GM18517 (cell line): Measurements from ENCODE around the gene TFCP2L1.
"Not testable (repeated sequence)": the region's sequence is repeated elsewhere in the genome, so short reads cannot be mapped to it uniquely, and the experiment has no call there.

ENCODE experiments used
- ATAC-seq: cut with Tn5 transposase; IDR thresholded peaks from one replicate; pipeline ENCODE4 v1.9.1; 2021; ENCODE audit warnings: mild to moderate bottlenecking, moderate library complexity; ENCODE audit not compliant: unreplicated experiment

Gene TFCP2L1

DNA sequence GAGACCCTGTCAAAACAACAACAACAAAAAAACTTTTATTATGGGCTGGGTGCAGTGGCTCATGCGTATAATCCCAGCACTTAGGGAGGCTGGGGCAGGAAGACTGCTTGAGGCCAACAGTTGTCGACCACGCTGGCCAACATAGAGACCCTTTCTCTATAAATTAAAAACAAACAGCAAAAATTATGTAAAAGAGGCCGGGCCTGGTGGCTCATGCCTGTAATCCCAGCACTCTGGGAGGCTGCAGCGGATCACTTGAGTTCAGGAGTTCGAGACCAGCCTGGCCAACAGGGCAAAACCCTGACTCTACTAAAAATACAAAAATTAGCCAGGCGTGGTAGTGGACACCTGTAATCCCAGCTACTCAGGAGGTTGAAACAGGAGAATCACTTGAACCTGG, 15.6 kb downstream of the TFCP2L1 start:
- not testable (repeated sequence) for ATAC-seq

GRCh38 chr2:121266543-121267106, 18.4 kb downstream of the TFCP2L1 start:
- no peak for ATAC-seq

DNA sequence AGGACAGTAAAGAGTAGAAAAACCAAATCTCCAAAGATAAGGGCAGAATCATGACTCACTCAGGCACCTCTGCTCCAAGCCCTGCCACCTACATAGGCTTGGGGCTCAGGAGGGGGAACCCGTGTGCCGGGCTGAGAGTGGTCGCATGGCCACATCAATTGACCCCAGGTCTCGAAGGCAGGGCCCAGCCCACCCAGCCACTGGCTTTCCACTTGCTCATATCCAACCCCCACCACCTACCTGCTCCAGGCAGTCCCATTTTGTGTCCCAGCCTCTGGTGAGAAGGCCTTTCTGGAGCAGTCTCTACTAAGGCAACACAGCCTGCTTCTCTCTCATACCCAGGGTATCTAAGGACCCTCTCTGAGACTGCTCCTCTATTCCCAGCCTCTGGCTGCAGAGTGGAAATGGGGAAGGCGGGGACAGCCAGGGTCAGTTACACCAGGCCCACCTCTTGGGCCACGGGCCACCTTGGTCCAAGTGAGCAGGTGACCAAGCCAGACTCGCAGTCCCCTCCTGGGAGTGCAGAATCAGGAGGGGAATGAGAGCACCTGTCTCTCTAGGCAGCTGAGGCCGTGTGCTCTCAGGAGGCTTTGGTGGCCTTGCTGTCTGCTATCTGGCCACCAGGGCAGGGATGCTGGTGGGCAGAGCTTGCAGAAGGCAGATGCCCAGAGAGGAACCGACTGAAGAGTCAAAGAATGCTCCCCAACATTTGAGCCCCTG, 20.8 kb downstream of the TFCP2L1 start:
- ATAC-seq = no peak

DNA sequence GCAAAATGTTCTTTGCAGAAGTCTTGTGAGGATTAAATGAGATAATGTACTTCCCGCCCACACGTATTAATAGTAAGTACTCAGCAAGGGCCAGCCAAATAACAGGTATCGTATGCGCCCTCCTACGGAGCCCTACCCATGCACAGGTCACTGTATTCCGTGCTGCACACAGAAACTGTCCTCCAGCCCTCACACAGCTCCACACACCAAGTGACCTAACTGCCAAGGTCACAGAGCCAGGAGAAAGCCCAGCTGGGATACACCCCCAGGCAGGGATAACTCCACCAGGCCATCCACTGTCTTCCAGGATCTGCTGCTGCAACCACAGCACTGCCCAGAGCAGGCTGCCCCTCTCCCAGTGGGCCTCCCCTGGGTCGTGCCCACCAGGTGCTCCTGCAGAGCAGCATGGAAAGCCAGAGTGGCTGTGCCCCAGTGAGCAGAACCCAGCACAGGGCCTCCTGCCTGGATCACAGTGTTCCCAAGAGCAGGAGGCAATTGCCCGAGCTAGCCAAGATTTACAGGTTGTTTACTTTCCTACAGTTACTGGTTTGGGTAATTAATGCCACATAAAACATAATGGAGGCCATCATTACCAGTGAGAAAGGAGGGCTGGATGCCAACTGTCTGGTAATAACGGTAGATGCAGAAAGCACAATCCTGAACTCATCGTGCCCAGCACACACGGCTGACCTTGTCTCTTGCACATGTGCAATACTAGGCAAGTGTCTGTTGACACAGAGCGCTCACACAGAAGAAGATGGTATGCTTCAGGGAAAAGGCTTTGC, 24.4 kb downstream of the TFCP2L1 start:
- ATAC-seq = no peak

- no peak for ATAC-seq
Measured at GRCh38 chr2:121258051-121258450, 27.0 kb downstream of the TFCP2L1 start.

- no peak for ATAC-seq
Measured at GRCh38 chr2:121257480-121257840, 27.5 kb downstream of the TFCP2L1 start.

DNA sequence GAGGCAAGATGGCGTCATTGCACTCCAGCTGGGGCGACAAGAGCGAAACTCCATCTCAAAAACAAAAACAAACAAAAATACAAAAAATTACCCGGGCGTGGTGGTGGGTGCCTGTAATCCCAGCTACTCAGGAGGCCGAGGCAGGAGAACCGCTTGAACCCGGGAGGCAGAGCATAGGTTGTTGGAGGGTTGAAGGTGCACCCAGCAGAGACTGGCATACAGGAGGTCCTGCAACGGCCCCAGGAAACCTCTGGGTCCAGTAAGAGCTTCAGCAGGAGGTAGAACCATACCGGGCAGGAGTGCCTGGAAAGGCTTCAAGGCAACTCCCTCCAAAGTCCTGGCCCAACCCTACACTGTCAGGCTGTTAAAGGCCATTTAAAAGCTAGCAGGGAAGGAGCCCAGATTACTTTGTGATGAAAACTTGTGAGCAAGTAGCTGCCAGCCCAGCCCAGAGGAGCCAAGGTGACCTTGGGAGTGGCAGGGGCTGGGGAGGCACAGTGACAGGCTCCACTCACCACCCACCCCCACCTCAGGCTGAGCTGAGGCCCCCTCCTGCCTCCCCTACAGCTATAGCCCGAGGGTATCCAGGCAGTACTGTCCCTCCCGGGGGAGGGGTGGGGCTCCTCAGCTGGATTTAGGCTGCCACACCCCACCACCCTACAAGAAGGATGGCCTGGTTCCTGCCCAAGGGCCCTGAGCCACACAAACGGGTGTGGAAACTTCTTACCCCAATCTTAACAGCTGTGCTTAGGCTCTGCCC, 28.1 kb downstream of the TFCP2L1 start:
- no peak for ATAC-seq

DNA sequence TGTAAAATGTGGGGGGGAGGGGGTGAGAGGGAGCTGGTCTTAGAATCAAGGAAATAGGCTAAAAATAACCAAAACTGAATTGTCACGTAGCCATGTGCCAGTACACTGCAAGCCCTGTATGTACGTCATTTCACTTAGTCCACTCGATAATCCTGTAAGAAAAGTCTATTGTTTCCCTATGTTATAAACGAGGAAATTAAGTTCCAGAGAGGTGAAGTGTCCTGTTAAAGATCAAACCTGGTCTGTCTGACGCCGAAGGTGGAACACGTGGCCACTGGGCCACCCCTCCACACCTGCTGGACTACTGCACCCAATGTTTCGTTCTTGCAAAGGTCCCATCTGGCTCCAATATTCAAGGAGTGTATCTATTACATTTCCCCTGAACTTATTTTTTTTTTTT, 29.6 kb downstream of the TFCP2L1 start:
- ATAC-seq = no peak

DNA sequence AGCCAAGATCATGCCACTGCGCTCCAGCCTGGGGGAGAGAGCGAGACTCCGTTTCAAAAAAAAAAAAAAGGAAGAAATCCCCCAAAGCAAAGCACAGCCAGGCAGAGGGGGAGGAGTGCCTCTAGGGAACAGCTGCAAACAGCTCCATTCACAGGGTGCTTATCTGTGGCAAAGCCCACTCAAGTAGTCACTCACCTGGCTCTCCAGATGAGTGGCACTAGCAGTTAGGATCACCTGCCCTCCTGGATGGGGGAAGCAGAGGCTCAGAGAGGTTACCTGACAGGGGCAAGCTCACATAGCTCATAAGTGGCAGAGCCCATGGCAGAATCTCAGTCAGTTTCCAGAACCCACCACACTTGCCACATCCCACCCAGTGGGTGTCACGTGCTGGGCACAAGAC, 30.3 kb downstream of the TFCP2L1 start:
- no peak for ATAC-seq

GRCh38 chr2:121253674-121254240, 31.2 kb downstream of the TFCP2L1 start:
- ATAC-seq = no peak

DNA sequence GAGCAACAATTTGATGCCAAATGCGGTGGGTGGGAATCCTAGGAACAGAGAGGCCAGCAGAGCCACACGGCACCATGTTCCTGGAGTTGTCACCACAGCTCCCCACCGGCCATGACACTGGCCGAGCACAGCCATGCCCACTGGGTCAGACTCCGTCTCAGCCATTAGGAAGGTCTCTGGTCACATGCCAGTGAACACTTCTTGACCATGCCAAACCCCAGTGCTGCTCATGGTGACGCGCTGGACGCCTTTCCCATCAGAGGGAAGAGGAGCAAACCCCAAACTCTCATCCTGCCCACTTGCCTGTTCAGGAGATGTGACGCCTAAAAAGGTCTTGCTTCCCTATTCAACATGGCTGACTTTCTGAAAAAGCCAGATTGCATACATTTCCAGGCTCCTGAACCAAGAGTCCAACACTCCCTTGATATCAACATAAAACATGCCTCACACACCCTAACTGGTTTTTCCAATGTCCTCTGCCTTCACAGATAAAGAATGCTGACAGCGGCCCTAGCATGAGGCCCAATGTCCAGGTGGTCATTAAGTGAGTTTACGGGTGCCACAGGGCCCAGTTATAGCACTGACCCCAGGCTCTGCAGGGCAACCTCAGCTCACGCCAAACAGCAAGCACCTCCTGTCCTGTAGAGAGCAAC, 31.9 kb downstream of the TFCP2L1 start:
- no peak for ATAC-seq

- no peak for ATAC-seq
Measured at GRCh38 chr2:121251497-121251896, 33.5 kb downstream of the TFCP2L1 start.

DNA sequence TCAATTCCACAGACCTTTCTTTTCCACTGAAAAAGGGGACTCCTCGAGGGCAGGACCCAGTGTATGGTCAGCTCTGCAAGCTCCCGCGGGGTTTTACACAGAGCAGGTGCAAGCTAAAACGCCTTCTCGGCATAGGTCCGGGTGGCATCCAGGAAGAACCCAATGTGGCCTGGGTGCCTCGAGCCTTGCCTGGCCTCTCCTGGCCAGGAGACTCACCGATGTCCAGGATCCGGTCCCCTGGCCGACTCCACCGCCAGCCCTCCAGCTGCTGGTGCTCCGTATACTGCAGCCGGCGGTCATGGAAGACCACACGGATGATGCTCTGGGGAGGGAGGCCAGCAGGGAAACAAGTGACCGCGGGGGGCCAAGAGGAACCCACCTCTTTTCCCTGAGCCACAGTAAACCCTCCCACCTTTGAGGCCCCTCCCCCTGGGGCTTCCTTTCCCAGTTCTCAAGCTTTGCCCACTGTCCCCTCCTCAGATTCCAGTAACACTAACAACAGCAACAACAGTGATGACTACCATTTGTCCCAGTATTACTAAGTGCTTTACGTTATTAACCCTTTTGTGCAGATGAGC, 36.1 kb downstream of the TFCP2L1 start:
- ATAC-seq = no peak

- no peak for ATAC-seq
Measured at GRCh38 chr2:121247971-121248370, 37.0 kb downstream of the TFCP2L1 start.

DNA sequence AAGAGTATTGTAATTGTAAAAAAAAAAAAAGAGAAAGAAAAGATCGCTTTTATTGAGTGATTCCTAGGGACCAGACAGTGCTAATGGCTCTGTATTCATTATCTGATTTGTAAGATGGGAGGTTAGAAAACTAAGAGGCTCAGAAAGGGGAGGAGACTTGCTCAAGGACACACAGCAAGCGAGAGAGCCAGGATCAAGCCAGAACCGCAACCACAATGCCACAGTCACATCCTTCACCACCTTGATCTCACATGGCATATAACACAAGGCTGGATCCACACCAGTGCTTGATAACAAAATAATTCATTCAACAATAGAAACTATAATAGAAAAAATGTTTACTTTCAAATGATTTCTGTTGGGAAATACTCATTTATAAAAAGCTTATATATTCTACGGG, 37.5 kb downstream of the TFCP2L1 start:
- no peak for ATAC-seq

DNA sequence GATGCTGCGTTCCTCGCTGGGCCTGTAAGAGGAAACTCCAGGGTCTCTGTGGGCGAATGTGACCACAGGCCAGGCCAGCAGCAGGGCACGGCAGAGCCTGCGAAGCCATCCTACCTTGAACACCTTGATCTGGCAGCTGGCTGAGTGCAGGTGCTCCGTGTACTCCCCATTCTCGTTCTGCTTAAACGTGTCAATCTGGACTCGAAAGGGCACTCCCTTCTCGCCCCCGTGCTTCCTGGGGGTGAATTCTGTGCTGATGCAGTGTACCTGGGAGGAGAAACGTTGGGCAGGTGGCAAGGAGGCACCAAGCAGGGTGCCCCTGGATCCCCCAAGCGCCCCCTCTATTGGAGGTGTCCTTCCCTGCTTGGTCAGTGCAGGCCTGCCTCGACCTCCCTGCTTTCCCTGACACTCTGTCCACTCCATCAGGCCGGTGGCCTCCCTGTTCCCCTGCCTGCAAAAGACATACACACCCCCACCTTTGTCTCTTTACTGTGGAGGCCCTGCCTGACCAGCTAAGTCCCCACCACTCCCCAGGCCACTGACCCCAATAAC, 38.2 kb downstream of the TFCP2L1 start:
- no peak for ATAC-seq

- no peak for ATAC-seq
Measured at GRCh38 chr2:121245913-121246312, 39.1 kb downstream of the TFCP2L1 start.

DNA sequence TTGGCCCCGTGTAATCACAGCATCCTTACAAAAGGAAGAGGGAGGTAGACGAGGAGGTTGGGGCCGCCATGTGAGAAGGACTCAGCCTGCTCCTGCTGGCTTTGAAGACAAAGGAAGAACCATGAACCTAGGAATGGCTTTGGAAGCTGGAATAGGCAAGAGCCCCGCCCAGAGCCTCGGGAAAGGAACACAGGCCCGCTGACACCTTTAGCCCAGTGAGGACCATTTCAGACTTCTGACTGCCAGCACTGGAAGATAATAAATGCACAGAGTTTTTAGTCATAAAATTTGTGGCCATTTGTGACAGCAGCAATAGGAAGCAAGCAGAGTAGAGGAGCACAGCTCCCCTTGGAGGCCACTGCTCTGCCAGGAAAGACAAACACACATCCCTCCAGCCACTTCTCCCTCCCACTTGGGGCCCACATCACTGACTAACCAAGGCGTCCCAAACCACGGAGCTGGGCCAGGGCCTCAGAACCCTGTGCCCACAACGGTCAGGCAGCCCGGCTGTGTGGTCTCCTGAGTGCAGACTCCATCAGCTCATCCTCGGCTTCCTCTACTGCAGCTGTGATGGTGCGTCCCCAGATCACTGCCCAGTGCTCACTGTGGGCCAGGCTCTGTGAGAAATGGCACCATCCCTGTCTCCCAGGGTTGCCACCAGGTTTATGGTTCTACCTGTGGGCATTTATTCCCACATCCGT, 39.7 kb downstream of the TFCP2L1 start:
- ATAC-seq = no peak

DNA sequence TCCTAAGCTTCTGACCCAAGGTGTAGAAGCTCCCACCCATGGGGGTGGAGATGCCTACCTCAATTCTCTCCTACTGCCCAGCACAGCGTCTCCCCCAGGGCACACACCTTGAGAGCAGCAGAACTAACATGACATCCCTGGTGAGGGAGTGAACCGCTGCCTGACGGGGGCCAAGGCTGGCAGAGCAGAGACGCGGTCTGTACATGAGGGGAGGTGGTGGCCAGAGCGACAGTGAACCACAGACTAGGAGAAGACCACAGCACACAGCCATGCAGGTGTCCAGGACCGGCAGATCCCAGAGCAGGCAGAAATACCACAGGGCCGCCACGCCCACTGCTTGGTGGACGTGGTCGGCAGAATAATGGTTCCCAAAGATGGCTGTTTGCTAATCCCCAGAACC, 40.4 kb downstream of the TFCP2L1 start:
- no peak for ATAC-seq
